ENCODE results near the gene CEP112.

- TF ChIP-seq CTCF (IDR thresholded peaks at IDR 0.05; ENCODE audit: insufficient read depth, low read length, poor library complexity, severe bottlenecking) (no peak), EZH2phosphoT487 (conservative IDR thresholded peaks at IDR 0.05; ENCODE audit: low read length) (no peak)
Observed at GRCh38 chr17:65674246-65675045, 517.5 kb downstream of the CEP112 start.

Measured in SU-DHL-6 (cell line).